SU-DHL-6 (cell line): ENCODE measurements around the gene CATSPER1.
"Not testable (repeated sequence)": the region's sequence is repeated elsewhere in the genome, so short reads cannot be mapped to it uniquely, and the experiment has no call there.

Source experiments
- EZH2phosphoT487 ChIP-seq: fragments of 200-600 bp; sonication (generic), shearing (Covaris generic); conservative IDR thresholded peaks from 2 replicates; pipeline ENCODE4 v1.6.1; 2018; ENCODE audit warnings: mild to moderate bottlenecking, antibody characterized with exemption, low read length, moderate library complexity, mixed read lengths
- TF ChIP-seq, protein P1 (sequence below): fragments of 200-600 bp; sonication (generic); IDR thresholded peaks from one replicate; pipeline ENCODE4 v1.5.1; 2017; ENCODE audit warnings: antibody characterized with exemption, mild to moderate bottlenecking, low read length, moderate library complexity; ENCODE audit not compliant: insufficient read depth, poor library complexity, severe bottlenecking

DNA sequence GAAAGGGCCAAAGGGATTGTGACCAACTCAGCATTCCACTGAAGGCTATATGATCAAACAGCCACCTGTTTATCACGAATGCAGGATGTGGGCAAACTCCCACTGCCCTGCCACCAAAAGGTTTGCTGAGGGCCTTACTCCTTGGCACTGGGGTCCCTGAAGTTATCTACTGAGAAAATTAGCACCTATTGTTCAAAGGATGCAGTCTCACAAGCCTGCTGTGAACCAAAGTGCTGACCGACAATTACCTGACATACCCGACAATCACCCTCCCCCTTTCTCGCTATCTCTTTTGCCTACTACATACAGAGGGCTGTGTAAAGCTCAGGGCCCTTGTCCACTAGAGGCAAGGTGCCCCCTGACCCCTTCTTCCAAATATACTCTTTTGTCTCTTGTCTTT is 16.2 kb downstream of the CATSPER1 start:
- TF ChIP-seq, protein P1, sequence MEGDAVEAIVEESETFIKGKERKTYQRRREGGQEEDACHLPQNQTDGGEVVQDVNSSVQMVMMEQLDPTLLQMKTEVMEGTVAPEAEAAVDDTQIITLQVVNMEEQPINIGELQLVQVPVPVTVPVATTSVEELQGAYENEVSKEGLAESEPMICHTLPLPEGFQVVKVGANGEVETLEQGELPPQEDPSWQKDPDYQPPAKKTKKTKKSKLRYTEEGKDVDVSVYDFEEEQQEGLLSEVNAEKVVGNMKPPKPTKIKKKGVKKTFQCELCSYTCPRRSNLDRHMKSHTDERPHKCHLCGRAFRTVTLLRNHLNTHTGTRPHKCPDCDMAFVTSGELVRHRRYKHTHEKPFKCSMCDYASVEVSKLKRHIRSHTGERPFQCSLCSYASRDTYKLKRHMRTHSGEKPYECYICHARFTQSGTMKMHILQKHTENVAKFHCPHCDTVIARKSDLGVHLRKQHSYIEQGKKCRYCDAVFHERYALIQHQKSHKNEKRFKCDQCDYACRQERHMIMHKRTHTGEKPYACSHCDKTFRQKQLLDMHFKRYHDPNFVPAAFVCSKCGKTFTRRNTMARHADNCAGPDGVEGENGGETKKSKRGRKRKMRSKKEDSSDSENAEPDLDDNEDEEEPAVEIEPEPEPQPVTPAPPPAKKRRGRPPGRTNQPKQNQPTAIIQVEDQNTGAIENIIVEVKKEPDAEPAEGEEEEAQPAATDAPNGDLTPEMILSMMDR, result not testable (repeated sequence)
- not testable (repeated sequence) for TF ChIP-seq EZH2phosphoT487
